MM.1S (cell line): ENCODE data around the gene SAV1.
A peak's percentile ranks its signal among the peaks of the same experiment; 100 is the strongest.

Experiments
- DNase-seq: peaks from one replicate; pipeline ENCODE4 v3.0.0-alpha.2; 2015
- H2AFZ ChIP-seq: fragments of 300-600 bp; sonication (generic); 2 replicates; pipeline ENCODE4 v1.6.0; 2016; ENCODE audit warnings: antibody characterized with exemption, low read length
- H3F3A ChIP-seq: fragments of 300-600 bp; sonication (generic); 2 replicates; pipeline ENCODE4 v1.6.1; 2016; ENCODE audit warnings: mild to moderate bottlenecking, antibody characterized with exemption, low read length, moderate library complexity, mixed read lengths; ENCODE audit not compliant: insufficient read depth
- H3K27ac ChIP-seq: fragments of 300-600 bp; sonication (generic); 2 replicates; pipeline ENCODE4 v1.5.1; 2016; ENCODE audit warnings: mild to moderate bottlenecking, low read length
- H3K27me3 ChIP-seq: fragments of 300-600 bp; sonication (generic); replicated peaks from 2 replicates; pipeline ENCODE4 v1.6.0; 2016; ENCODE audit warnings: low read length; ENCODE audit not compliant: insufficient read depth
- H3K36me3 ChIP-seq: fragments of 300-600 bp; sonication (generic); replicated peaks from 2 replicates; pipeline ENCODE4 v1.6.1; 2016; ENCODE audit warnings: mild to moderate bottlenecking, low read length, mixed read lengths; ENCODE audit not compliant: insufficient read depth
- H3K4me1 ChIP-seq: fragments of 300-600 bp; sonication (generic); 2 replicates; pipeline ENCODE4 v1.6.1; 2016; ENCODE audit warnings: low read length, mixed read lengths
- H3K4me2 ChIP-seq: fragments of 300-600 bp; sonication (generic); 2 replicates; pipeline ENCODE4 v1.6.0; 2016; ENCODE audit warnings: low read depth, low read length
- H3K4me3 ChIP-seq: fragments of 300-600 bp; sonication (generic); 2 replicates; pipeline ENCODE4 v1.5.1; 2016; ENCODE audit warnings: low read length, mixed read lengths
- H3K79me2 ChIP-seq: fragments of 300-600 bp; sonication (generic); 2 replicates; pipeline ENCODE4 v1.6.1; 2016; ENCODE audit warnings: mixed run types, low read length, mixed read lengths
- H3K9ac ChIP-seq: fragments of 300-600 bp; sonication (generic); 2 replicates; pipeline ENCODE4 v1.6.1; 2016; ENCODE audit warnings: low read length, mixed read lengths
- H3K9me2 ChIP-seq: fragments of 300-600 bp; sonication (generic); replicated peaks from 2 replicates; pipeline ENCODE4 v1.6.1; 2016; ENCODE audit warnings: mild to moderate bottlenecking, low read length, mixed read lengths; ENCODE audit not compliant: insufficient read depth
- H3K9me3 ChIP-seq: fragments of 300-600 bp; sonication (generic); replicated peaks from 2 replicates; pipeline ENCODE4 v1.6.1; 2016; ENCODE audit warnings: mild to moderate bottlenecking, low read length, mixed read lengths; ENCODE audit not compliant: insufficient read depth
- H4K20me1 ChIP-seq: fragments of 300-600 bp; sonication (generic); 2 replicates; pipeline ENCODE4 v1.6.1; 2016; ENCODE audit warnings: mild to moderate bottlenecking, low read length, moderate library complexity, mixed read lengths; ENCODE audit not compliant: insufficient read depth
- CTCF ChIP-seq: fragments of 300-600 bp; sonication (generic); IDR thresholded peaks from 2 replicates; pipeline ENCODE4 v1.5.1; 2016; ENCODE audit warnings: antibody characterized with exemption, low read length, mixed read lengths
- EZH2 ChIP-seq: fragments of 300-600 bp; sonication (generic); optimal IDR thresholded peaks from 2 replicates; pipeline ENCODE3; 2017; ENCODE audit warnings: low read depth, mild to moderate bottlenecking, antibody characterized with exemption, low read length, mixed read lengths
- EZH2phosphoT487 ChIP-seq: fragments of 300-600 bp; sonication (generic); IDR thresholded peaks from 2 replicates; pipeline ENCODE4 v1.6.1; 2018; ENCODE audit warnings: antibody characterized with exemption, low read length

SAV1 gene

GRCh38 chr14:50599700-50600444 lies 68.2 kb downstream of the SAV1 start:
- Histone ChIP-seq H3F3A (no peaks in the 10 kb centered on the region), H3K36me3 (no peaks in the 10 kb centered on the region), H2AFZ (no peak overlapping the region), H3K4me3 (no peak overlapping the region), H3K79me2 (no peaks in the 10 kb centered on the region), H3K4me2 (no peak overlapping the region), H3K9me3 (no peaks in the 10 kb centered on the region), H3K27me3 (no peaks in the 10 kb centered on the region), H3K27ac (no peak overlapping the region), H3K9ac (no peak overlapping the region), H3K4me1 (no peaks in the 10 kb centered on the region), H4K20me1 (no peaks in the 10 kb centered on the region), H3K9me2 (no peaks in the 10 kb centered on the region)
- peak; percentile 14 for DNase-seq
- TF ChIP-seq CTCF = peak; percentile 44
- TF ChIP-seq EZH2 = no peak

GRCh38 chr14:50598765-50599164 lies 69.3 kb downstream of the SAV1 start:
- Histone ChIP-seq H3K4me1 (no peaks in the 10 kb centered on the region), H3K4me3 (no peak overlapping the region), H3K79me2 (no peaks in the 10 kb centered on the region), H3K4me2 (no peak overlapping the region), H3F3A (no peaks in the 10 kb centered on the region), H3K36me3 (no peaks in the 10 kb centered on the region), H3K9me3 (no peaks in the 10 kb centered on the region), H3K9ac (no peak overlapping the region), H3K9me2 (no peaks in the 10 kb centered on the region), H3K27me3 (no peaks in the 10 kb centered on the region), H4K20me1 (no peaks in the 10 kb centered on the region), H2AFZ (no peak overlapping the region), H3K27ac (no peak overlapping the region)
- no peak for DNase-seq
- TF ChIP-seq CTCF (no peak), EZH2 (no peak), EZH2phosphoT487 (no peak)

GRCh38 chr14:50594577-50595316 lies 73.4 kb downstream of the SAV1 start:
- DNase-seq = no peak
- TF ChIP-seq EZH2phosphoT487 = no peak
- TF ChIP-seq CTCF = no peak
- TF ChIP-seq EZH2 = no peak
- no peak overlapping the region for H3K9ac ChIP-seq
- no peak overlapping the region for H3K4me3 ChIP-seq
- no peaks in the 10 kb centered on the region for H4K20me1 ChIP-seq
- H3K9me3 ChIP-seq = no peaks in the 10 kb centered on the region
- H3K27me3 ChIP-seq = no peaks in the 10 kb centered on the region
- H3K9me2 ChIP-seq = no peaks in the 10 kb centered on the region
- H3K27ac ChIP-seq = no peak overlapping the region
- H3F3A ChIP-seq = no peaks in the 10 kb centered on the region
- no peaks in the 10 kb centered on the region for H3K36me3 ChIP-seq
- no peak overlapping the region for H3K4me2 ChIP-seq
- no peaks in the 10 kb centered on the region for H3K4me1 ChIP-seq
- H3K79me2 ChIP-seq = no peaks in the 10 kb centered on the region
- no peak overlapping the region for H2AFZ ChIP-seq
